ENCODE results near the gene RNF213. TPM values are rescaled to one million over a fixed set of nuclear protein-coding genes. Genes with fewer than 3 reads are reported as not detected.

The RNF213 gene
- total and polyA plus RNA-seq, 4 donors: 18.2 to 104 (median 33.5) TPM

- Histone ChIP-seq H3K4me1 (ENCODE audit: control insufficient read depth in 4 of 4, insufficient read depth in 4 of 4, low read length in 3 of 4) (peaks cover 0 to 11% (median 4%) of the 10 kb centered on the region in 4 donors), H3K36me3 (ENCODE audit: control insufficient read depth in 4 of 4, insufficient read depth in 3 of 4, low read depth in 1 of 4, low read length in 3 of 4) (peaks cover 2 to 40% (median 16%) of the 10 kb centered on the region in 4 donors), H3K4me3 (ENCODE audit: low read depth in 1 of 3, low read length in 3 of 3) (no peak overlapping the region), H3K27me3 (ENCODE audit: control insufficient read depth in 4 of 4, insufficient read depth in 4 of 4, low read length in 3 of 4) (no peaks in the 10 kb centered on the region), H3K27ac (ENCODE audit: low read depth in 1 of 2, low read length in 2 of 2) (no peak overlapping the region), H3K9me3 (ENCODE audit: control insufficient read depth in 4 of 4, low read length in 3 of 4) (no peaks in the 10 kb centered on the region), H3K9ac (ENCODE audit: low read depth in 1 of 2, low read length in 2 of 2) (no peak overlapping the region)
- TF ChIP-seq MAX (IDR thresholded peaks at IDR 0.05): no peak
- TF ChIP-seq SP1 (IDR thresholded peaks at IDR 0.05): no peak
- TF ChIP-seq FOXA2 (IDR thresholded peaks at IDR 0.05): no peak
- no peak for TF ChIP-seq CTCF (IDR thresholded peaks at IDR 0.05; ENCODE audit: low read depth, low read length, missing input control)
- no peak for TF ChIP-seq HNF4G (IDR thresholded peaks at IDR 0.05)
- TF ChIP-seq FOXA1 (IDR thresholded peaks at IDR 0.05): no peak
- TF ChIP-seq RAD21 (IDR thresholded peaks at IDR 0.05): no peak
- no peak for TF ChIP-seq RXRA (IDR thresholded peaks at IDR 0.05)
- TF ChIP-seq GABPA (IDR thresholded peaks at IDR 0.05 in 1 of 2, conservative IDR thresholded peaks at IDR 0.05 in 1 of 2): no peak
- TF ChIP-seq JUND (IDR thresholded peaks at IDR 0.05): no peak
- TF ChIP-seq NR2F2 (IDR thresholded peaks at IDR 0.05): no peak
- TF ChIP-seq TAF1 (conservative IDR thresholded peaks at IDR 0.05): no peak
- no peak for TF ChIP-seq YY1 (IDR thresholded peaks at IDR 0.05)
- no peak for TF ChIP-seq HNF4A (conservative IDR thresholded peaks at IDR 0.05)
- TF ChIP-seq REST (IDR thresholded peaks at IDR 0.05): no peak
- DNase-seq (ENCODE audit: low spot score): no peak
- 92% methylated on average over 17 of the region's 17 CpGs for WGBS
Measured at GRCh38 chr17:80214878-80215210, 45.8 kb upstream of the RNF213 start.

- peaks cover 0 to 21% (median 9%) of the 10 kb centered on the region in 4 donors for H3K4me1 ChIP-seq (ENCODE audit: control insufficient read depth in 4 of 4, insufficient read depth in 4 of 4, low read length in 3 of 4)
- no peak overlapping the region for H3K27ac ChIP-seq (ENCODE audit: low read depth in 1 of 2, low read length in 2 of 2)
- TF ChIP-seq SP1 (IDR thresholded peaks at IDR 0.05) (no peak), RAD21 (IDR thresholded peaks at IDR 0.05) (no peak), CTCF (IDR thresholded peaks at IDR 0.05; ENCODE audit: low read depth, low read length, missing input control) (no peak), TAF1 (conservative IDR thresholded peaks at IDR 0.05) (no peak), YY1 (IDR thresholded peaks at IDR 0.05) (no peak), HNF4G (IDR thresholded peaks at IDR 0.05) (no peak), FOXA1 (IDR thresholded peaks at IDR 0.05) (no peak), ATF3 (IDR thresholded peaks at IDR 0.05) (no peak)
- peaks cover 2 to 21% (median 5%) of the 10 kb centered on the region in 4 donors for H3K36me3 ChIP-seq (ENCODE audit: control insufficient read depth in 4 of 4, insufficient read depth in 3 of 4, low read depth in 1 of 4, low read length in 3 of 4)
- no peak overlapping the region for H3K9ac ChIP-seq (ENCODE audit: low read depth in 1 of 2, low read length in 2 of 2)
- H3K9me3 ChIP-seq (ENCODE audit: control insufficient read depth in 4 of 4, low read length in 3 of 4): no peaks in the 10 kb centered on the region
- H3K27me3 ChIP-seq (ENCODE audit: control insufficient read depth in 4 of 4, insufficient read depth in 4 of 4, low read length in 3 of 4): no peaks in the 10 kb centered on the region
- H3K4me3 ChIP-seq (ENCODE audit: low read depth in 1 of 3, low read length in 3 of 3): no peak overlapping the region
- no peak for DNase-seq (ENCODE audit: low spot score)
- WGBS: 97% methylated on average over 40 of the region's 40 CpGs
Measured at GRCh38 chr17:80216473-80217456, 43.9 kb upstream of the RNF213 start.

Measured in liver (tissue), 9 donors.